GM10248 (cell line): ENCODE measurements around the gene GREB1.

Experiments used
- CTCF ChIA-PET: fragments of 300-600 bp; sonication (Branson Sonifier 250); formaldehyde crosslinking; extraction: SDS; loops from one replicate; lab custom pipeline; 2021; ENCODE audit warnings: antibody characterized with exemption; lab: Yijun Ruan, JAX
- POLR2A ChIA-PET: fragments of 350-650 bp; sonication (Branson Sonifier 250); formaldehyde crosslinking; extraction: SDS; loops from one replicate; lab custom pipeline; 2020; ENCODE audit warnings: antibody characterized with exemption; lab: Yijun Ruan, JAX
- DNase-seq: peaks from one replicate; pipeline ENCODE4 v3.0.0; 2012; ENCODE audit errors: extremely low spot score
- TF ChIP-seq, protein P1 (sequence below): IDR thresholded peaks from 2 replicates; pipeline ENCODE4 v1.5.1; 2012; ENCODE audit warnings: mild to moderate bottlenecking, low read depth; ENCODE audit errors: extremely low read depth, missing control alignments, control extremely low read depth

The GREB1 gene

DNA sequence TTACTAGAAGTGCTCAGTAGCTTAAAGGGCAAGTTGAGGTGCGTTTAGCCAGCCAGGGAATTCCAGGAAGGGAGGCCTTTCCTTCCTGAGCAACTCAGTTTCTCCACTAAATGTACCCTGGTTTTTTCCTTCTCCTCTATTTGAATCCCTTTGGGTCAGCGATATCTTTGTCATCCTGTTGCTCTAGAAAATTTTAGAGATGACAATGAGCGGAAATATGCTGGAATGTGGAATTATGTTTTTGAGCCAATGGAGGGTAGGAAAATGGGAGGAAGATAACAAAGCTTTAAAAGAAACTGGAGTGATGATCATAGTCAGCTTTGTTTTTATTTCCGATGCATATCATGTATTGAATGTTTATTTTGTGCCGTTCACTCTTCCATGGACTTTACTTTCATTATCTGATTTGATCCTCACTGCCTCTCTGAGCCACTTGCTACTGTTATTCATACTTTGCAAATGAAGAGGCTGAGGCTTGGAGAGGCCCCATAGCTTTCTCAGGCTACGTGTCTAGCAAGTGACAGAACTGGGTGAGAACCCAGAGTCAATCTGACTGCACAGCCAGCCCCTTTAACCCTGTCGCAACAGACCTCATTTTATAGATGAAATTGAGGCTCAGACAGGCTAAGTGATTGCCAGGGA lies 68.8 kb downstream of the GREB1 start:
- ChIA-PET POLR2A (no interaction called here), CTCF (interaction anchor here (1.2 to 2.1 kb wide), 2 partner anchors 9 to 20 kb away, joined by 5 to 16 read pairs; no protein-coding TSS in a partner anchor)
- DNase-seq = no peak
- TF ChIP-seq, protein P1, sequence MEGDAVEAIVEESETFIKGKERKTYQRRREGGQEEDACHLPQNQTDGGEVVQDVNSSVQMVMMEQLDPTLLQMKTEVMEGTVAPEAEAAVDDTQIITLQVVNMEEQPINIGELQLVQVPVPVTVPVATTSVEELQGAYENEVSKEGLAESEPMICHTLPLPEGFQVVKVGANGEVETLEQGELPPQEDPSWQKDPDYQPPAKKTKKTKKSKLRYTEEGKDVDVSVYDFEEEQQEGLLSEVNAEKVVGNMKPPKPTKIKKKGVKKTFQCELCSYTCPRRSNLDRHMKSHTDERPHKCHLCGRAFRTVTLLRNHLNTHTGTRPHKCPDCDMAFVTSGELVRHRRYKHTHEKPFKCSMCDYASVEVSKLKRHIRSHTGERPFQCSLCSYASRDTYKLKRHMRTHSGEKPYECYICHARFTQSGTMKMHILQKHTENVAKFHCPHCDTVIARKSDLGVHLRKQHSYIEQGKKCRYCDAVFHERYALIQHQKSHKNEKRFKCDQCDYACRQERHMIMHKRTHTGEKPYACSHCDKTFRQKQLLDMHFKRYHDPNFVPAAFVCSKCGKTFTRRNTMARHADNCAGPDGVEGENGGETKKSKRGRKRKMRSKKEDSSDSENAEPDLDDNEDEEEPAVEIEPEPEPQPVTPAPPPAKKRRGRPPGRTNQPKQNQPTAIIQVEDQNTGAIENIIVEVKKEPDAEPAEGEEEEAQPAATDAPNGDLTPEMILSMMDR = no peak

DNA sequence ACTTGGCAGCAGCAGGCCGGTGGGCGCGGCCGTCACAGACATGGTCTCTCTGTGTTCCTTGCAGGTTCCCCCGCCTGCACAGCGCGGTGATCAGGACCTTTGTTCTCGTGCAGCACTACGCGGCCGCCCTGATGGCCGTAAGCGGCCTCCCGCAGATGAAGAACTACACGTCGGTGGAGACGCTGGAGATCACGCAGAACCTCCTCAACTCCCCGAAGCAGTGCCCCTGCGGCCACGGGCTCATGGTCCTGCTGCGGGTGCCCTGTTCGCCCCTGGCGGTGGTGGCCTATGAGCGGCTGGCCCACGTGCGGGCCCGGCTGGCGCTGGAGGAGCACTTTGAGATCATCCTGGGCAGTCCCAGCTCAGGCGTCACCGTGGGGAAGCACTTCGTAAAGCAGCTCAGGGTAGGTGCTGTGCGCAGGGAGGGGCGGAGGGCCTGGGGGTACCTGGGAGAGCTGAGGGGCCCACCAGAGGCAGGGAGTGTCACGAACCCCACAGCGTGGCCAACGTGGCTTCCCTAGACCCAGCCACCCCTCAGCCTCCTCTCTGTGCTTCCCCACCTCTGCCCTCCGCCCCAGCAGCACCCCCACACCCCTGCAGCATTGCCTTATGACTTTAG lies 76.9 kb downstream of the GREB1 start:
- DNase-seq = no peak
- TF ChIP-seq, protein P1 = no peak
- CTCF ChIA-PET = interaction anchor here (1.2 to 1.9 kb wide), 2 partner anchors 26 to 29 kb away, joined by 3 to 4 read pairs; no protein-coding TSS in a partner anchor
- POLR2A ChIA-PET = no interaction called here

DNA sequence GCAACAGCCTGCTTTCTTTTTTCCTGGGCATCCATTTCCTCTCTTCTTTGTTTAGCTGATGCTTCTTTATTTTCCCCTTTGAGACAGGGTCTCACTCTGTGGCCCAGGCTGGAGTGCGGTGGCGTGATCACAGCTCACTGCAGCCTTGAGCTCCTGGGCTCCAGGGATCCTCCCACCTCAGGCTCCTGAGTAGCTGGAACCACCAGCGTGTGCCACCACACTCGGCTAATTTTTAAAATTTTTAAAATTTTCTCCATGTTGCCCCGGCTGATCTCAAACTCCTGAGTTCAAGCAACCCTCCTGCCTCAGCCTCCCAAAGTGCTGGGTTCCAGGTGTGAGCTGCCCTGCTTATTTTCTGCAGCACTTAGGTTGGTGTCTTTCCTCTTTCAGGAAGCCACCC lies 77.4 kb downstream of the GREB1 start:
- DNase-seq = no peak
- ChIA-PET CTCF (interaction anchor here (1.2 to 1.9 kb wide), 2 partner anchors 26 to 30 kb away, joined by 3 to 4 read pairs; no protein-coding TSS in a partner anchor), POLR2A (no interaction called here)
- TF ChIP-seq, protein P1 = no peak

DNA sequence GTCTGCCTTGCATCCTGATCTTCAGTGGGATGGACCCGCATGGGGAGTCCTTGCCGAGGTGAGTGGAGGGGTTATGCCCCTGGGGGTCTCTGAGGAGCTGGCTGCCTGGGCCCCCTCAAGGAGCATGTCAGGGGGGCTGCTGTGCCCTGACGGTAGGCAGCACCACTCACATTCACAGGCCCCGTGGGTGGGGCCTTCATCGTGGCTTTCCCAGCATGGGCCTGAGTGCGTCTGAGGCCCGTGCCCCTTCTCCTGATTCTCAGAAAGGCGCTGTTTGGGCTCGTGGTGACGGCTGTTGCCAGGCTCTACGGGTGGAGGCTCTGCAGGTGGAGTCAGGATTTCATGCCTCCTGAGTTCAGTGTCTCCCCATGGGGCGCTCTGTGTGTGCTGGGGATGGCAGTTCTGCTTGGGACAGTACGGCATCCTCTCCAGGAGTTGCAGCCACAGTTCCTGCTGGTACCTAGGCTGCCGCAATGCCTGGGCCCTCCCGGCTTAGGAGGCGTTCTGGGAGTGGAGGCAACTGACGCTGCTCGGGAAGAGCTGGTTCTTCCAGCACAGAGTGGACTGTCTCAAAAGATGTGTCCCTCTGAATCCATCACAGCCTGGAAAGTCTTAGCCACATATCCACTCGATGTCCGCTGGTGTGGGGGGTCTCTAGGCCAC lies 78.8 kb downstream of the GREB1 start:
- TF ChIP-seq, protein P1 = no peak
- ChIA-PET POLR2A (no interaction called here), CTCF (no interaction called here)
- DNase-seq = no peak

DNA sequence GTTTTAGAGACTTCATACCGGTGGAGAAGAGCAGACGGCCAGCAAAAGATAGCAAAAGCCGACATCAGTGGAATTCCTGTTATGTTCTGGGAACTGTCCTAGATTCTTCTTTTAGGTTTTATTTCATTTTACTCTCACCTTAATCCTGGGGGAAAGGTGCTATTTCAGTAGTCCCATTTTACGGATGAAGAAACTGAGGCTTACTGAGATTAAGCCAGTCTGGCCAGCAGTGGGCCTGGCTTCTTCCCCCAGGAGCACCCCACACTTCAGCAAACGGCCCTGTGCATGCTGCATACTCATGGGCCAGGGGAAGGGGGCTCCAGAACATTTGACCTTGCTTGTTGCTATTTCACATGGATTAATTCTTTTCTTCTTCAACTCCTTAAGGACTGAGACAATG lies 79.5 kb downstream of the GREB1 start:
- ChIA-PET POLR2A (no interaction called here), CTCF (no interaction called here)
- DNase-seq = no peak
- TF ChIP-seq, protein P1 = no peak

DNA sequence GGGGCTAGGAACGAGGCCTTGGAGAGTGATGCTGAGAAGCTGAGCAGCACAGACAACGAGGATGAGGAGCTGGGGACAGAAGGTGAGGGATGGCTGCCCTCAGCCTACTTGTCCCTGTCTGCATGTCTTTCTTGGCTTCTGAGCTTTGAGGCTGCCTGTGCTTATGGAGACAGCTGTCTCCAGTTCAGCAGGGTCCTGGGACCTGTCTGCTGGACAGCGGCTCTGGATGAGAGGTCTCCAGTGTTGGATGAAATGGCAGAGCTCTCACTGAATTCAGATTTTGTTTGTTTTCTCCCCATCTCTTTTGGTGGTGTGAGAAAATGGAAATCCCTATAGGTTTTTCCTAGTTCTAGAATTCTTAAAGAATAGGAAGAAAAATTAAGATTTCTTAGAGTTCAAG lies 81.4 kb downstream of the GREB1 start:
- no peak for DNase-seq
- CTCF ChIA-PET = interaction anchor here (0.8 to 1.7 kb wide), 3 partner anchors 8 to 32 kb away, joined by 3 to 4 read pairs (median 4); no protein-coding TSS in a partner anchor
- POLR2A ChIA-PET = no interaction called here
- TF ChIP-seq, protein P1 = no peak
